A673 (cell line): Measurements from ENCODE around the gene LRIF1. TPM values are rescaled to one million over a fixed set of nuclear protein-coding genes. Genes with fewer than 3 reads are reported as not detected.

Experiments used
- BruUV-seq: library from RNA; stranded (reverse); fragments of 400-500 nt; replicated peaks from 2 replicates; lab custom pipeline; 2021; lab: Mats Ljungman, UMichigan
- CTCF ChIA-PET: fragments of 300-600 bp; sonication (Branson Sonifier 250); formaldehyde crosslinking; loops from one replicate; lab custom pipeline; 2022; ENCODE audit warnings: antibody characterized with exemption; lab: Charles Lee
- POLR2A ChIA-PET: fragments of 300-600 bp; sonication (Branson Sonifier 250); formaldehyde crosslinking; loops from one replicate; lab custom pipeline; 2022; ENCODE audit warnings: antibody characterized with exemption; ENCODE audit not compliant: low non-redundant PET; lab: Charles Lee
- DNase-seq: peaks from one replicate; pipeline ENCODE4 v3.0.0-alpha.2; 2015; ENCODE audit warnings: low spot score
- H3K27ac ChIP-seq: fragments of 200-600 bp; sonication (generic); 2 replicates; pipeline ENCODE4 v1.5.1; 2016; ENCODE audit warnings: mixed run types, low read depth, mild to moderate bottlenecking, mixed read lengths, antibody characterized with exemption, low read length; ENCODE audit not compliant: poor library complexity, severe bottlenecking
- H3K27me3 ChIP-seq: fragments of 200-600 bp; sonication (generic); replicated peaks from 2 replicates; pipeline ENCODE4 v1.6.1; 2017; ENCODE audit warnings: mixed run types, low read depth, mild to moderate bottlenecking, mixed read lengths, antibody characterized with exemption, low read length; ENCODE audit not compliant: insufficient read depth, poor library complexity
- H3K36me3 ChIP-seq: fragments of 200-600 bp; sonication (generic); 2 replicates; pipeline ENCODE4 v1.6.1; 2016; ENCODE audit warnings: mixed run types, mild to moderate bottlenecking, mixed read lengths, antibody characterized with exemption, low read length; ENCODE audit not compliant: insufficient read depth, poor library complexity, severe bottlenecking
- H3K4me1 ChIP-seq: fragments of 200-600 bp; sonication (generic); 2 replicates; pipeline ENCODE4 v1.6.1; 2017; ENCODE audit warnings: mixed run types, mild to moderate bottlenecking, mixed read lengths, antibody characterized with exemption, low read length; ENCODE audit not compliant: insufficient read depth, poor library complexity, severe bottlenecking
- H3K4me3 ChIP-seq: fragments of 200-600 bp; sonication (generic); 2 replicates; pipeline ENCODE4 v1.5.1; 2016; ENCODE audit warnings: low read depth, mixed run types, mild to moderate bottlenecking, mixed read lengths, low read length; ENCODE audit not compliant: poor library complexity, severe bottlenecking
- H3K9me3 ChIP-seq: fragments of 200-600 bp; sonication (generic); 2 replicates; pipeline ENCODE4 v1.6.1; 2016; ENCODE audit warnings: mixed run types, low read depth, mild to moderate bottlenecking, mixed read lengths, antibody characterized with exemption, low read length; ENCODE audit not compliant: poor library complexity, severe bottlenecking
- CTCF ChIP-seq: fragments of 300-800, 200-600 bp; sonication (generic); conservative IDR thresholded peaks from 2 replicates; pipeline ENCODE4 v1.5.1; 2017; ENCODE audit warnings: low read depth, mild to moderate bottlenecking, antibody characterized with exemption, low read length, moderate library complexity, mixed read lengths
- EZH2 ChIP-seq: fragments of 200-600 bp; sonication (generic); IDR thresholded peaks from 2 replicates; pipeline ENCODE4 v1.6.1; 2017; ENCODE audit warnings: borderline replicate concordance, low read depth, mild to moderate bottlenecking, mixed read lengths, antibody characterized with exemption, low read length; ENCODE audit not compliant: poor library complexity, severe bottlenecking
- intact Hi-C: fragments of 100-400 bp; cut with micrococcal nuclease; formaldehyde crosslinking; loops from one replicate; pipeline ENCODE4 v1.10.0; 2022; ENCODE audit not compliant: unreplicated experiment
- total RNA-seq: library from RNA; stranded (reverse); gene quantifications from 2 replicates; pipeline ENCODE4 v1.2.3, GENCODE V29; 2021

Gene LRIF1
- total RNA-seq, 1 experiment from 2014 or later: 18.7 TPM

GRCh38 chr1:110957798-110958197, 5.9 kb downstream of the LRIF1 start:
- intact Hi-C loops: no loop called here
- CTCF ChIA-PET: no interaction called here

GRCh38 chr1:110956586-110956985, 7.1 kb downstream of the LRIF1 start:
- CTCF ChIA-PET: no interaction called here
- no peaks in the 10 kb centered on the region for H3K27me3 ChIP-seq
- peaks cover 6% of the 10 kb centered on the region for H3K9me3 ChIP-seq
- DNase-seq: no peak
- H3K4me3 ChIP-seq: no peak overlapping the region
- no peak for TF ChIP-seq CTCF
- TF ChIP-seq EZH2: no peak
- H3K36me3 ChIP-seq: peaks cover 19% of the 10 kb centered on the region
- H3K27ac ChIP-seq: no peak overlapping the region
- intact Hi-C loops: no loop called here
- POLR2A ChIA-PET: no interaction called here
- BruUV-seq: no TSS peak
- peaks cover 6% of the 10 kb centered on the region for H3K4me1 ChIP-seq

More at GRCh38 chr1:110957798-110958197, 5.9 kb downstream of the LRIF1 start:
- no peak for DNase-seq
- Histone ChIP-seq H3K9me3 (peaks cover 18% of the 10 kb centered on the region), H3K27me3 (no peaks in the 10 kb centered on the region), H3K4me3 (no peak overlapping the region), H3K4me1 (peaks cover 6% of the 10 kb centered on the region), H3K27ac (no peak overlapping the region), H3K36me3 (peaks cover 10% of the 10 kb centered on the region)
- POLR2A ChIA-PET: no interaction called here
- BruUV-seq: no TSS peak
- TF ChIP-seq CTCF: no peak

- CTCF ChIA-PET: no interaction called here
- intact Hi-C loops: no loop called here
- no peak overlapping the region for H3K27ac ChIP-seq
Observed at GRCh38 chr1:110953031-110953430, 10.7 kb downstream of the LRIF1 start.

More at GRCh38 chr1:110953031-110953430, 10.7 kb downstream of the LRIF1 start:
- H3K36me3 ChIP-seq: peaks cover 40% of the 10 kb centered on the region
- DNase-seq: no peak
- TF ChIP-seq EZH2 (no peak), CTCF (no peak)
- H3K9me3 ChIP-seq: no peaks in the 10 kb centered on the region
- POLR2A ChIA-PET: no interaction called here
- H3K4me3 ChIP-seq: no peak overlapping the region
- H3K27me3 ChIP-seq: no peaks in the 10 kb centered on the region
- peaks cover 6% of the 10 kb centered on the region for H3K4me1 ChIP-seq
- BruUV-seq: no TSS peak
